PC-3 (cell line): Measurements from ENCODE around the gene FOXRED2. TPM values are rescaled to one million over a fixed set of nuclear protein-coding genes. Genes with fewer than 3 reads are reported as not detected.

Source experiments
- ATAC-seq: fragments of 200-7000 bp; cut with Tn5 transposase; 2 replicates; pipeline ENCODE4 v1.9.1; 2020; ENCODE audit warnings: mild to moderate bottlenecking, moderate library complexity
- Bru-seq: library from RNA; stranded (reverse); fragments of 400-500 nt; gene quantifications from one replicate; lab custom pipeline; 2021; lab: Mats Ljungman, UMichigan
- BruChase-seq, 2 experiments: library from RNA; stranded (reverse); fragments of 400-500 nt; gene quantifications; one replicate each; lab custom pipeline; 2021; lab: Mats Ljungman, UMichigan
- BruUV-seq: library from RNA; stranded (reverse); fragments of 400-500 nt; replicated peaks from 2 replicates; lab custom pipeline; 2021; lab: Mats Ljungman, UMichigan
- CTCF ChIA-PET: fragments of 300-600 bp; sonication (Branson Sonifier 250); formaldehyde crosslinking; loops from one replicate; lab custom pipeline; 2022; ENCODE audit warnings: antibody characterized with exemption; lab: Charles Lee
- POLR2A ChIA-PET: fragments of 300-600 bp; sonication (Branson Sonifier 250); formaldehyde crosslinking; loops from one replicate; lab custom pipeline; 2022; ENCODE audit warnings: antibody characterized with exemption; ENCODE audit not compliant: unreplicated experiment; lab: Charles Lee
- DNase-seq: peaks from one replicate; pipeline ENCODE4 v3.0.0-alpha.2; 2015
- H2AFZ ChIP-seq: fragments of 300-600 bp; sonication (generic); 2 replicates; pipeline ENCODE4 v1.6.0; 2016; ENCODE audit warnings: antibody characterized with exemption, low read length
- H3F3A ChIP-seq: fragments of 300-600 bp; sonication (generic); one replicate; pipeline ENCODE4 v1.6.0; 2017; ENCODE audit warnings: antibody characterized with exemption, low read length, control low read depth, mild to moderate bottlenecking; ENCODE audit not compliant: unreplicated experiment
- H3K27ac ChIP-seq: fragments of 300-600 bp; sonication (generic); 2 replicates; pipeline ENCODE4 v1.5.1; 2016; ENCODE audit warnings: mild to moderate bottlenecking, low read length
- H3K27me3 ChIP-seq: fragments of 300-600 bp; sonication (generic); 2 replicates; pipeline ENCODE4 v1.6.1; 2016; ENCODE audit warnings: low read length, mixed read lengths
- H3K36me3 ChIP-seq: fragments of 300-600 bp; sonication (generic); 2 replicates; pipeline ENCODE4 v1.6.1; 2016; ENCODE audit warnings: low read depth, mixed run types, low read length, mixed read lengths
- H3K4me1 ChIP-seq: fragments of 300-600 bp; sonication (generic); 2 replicates; pipeline ENCODE4 v1.5.1; 2016; ENCODE audit warnings: low read length; ENCODE audit not compliant: insufficient read depth
- H3K4me2 ChIP-seq: fragments of 300-600 bp; sonication (generic); 2 replicates; pipeline ENCODE4 v1.6.0; 2016; ENCODE audit warnings: low read length
- H3K4me3 ChIP-seq: fragments of 300-600 bp; sonication (generic); 2 replicates; pipeline ENCODE4 v1.5.1; 2016; ENCODE audit warnings: mild to moderate bottlenecking, low read length, mixed read lengths
- H3K79me2 ChIP-seq: fragments of 300-600 bp; sonication (generic); 2 replicates; pipeline ENCODE4 v1.6.1; 2017; ENCODE audit warnings: low read length, mixed read lengths
- H3K9ac ChIP-seq: fragments of 300-600 bp; sonication (generic); 2 replicates; pipeline ENCODE4 v1.6.0; 2016; ENCODE audit warnings: mild to moderate bottlenecking, low read length
- H3K9me2 ChIP-seq: fragments of 300-600 bp; sonication (generic); replicated peaks from 2 replicates; pipeline ENCODE4 v1.6.1; 2016; ENCODE audit warnings: mixed run types, low read length, mixed read lengths
- H3K9me3 ChIP-seq: fragments of 300-600 bp; sonication (generic); 2 replicates; pipeline ENCODE4 v1.6.1; 2016; ENCODE audit warnings: low read length, mixed read lengths
- H4K20me1 ChIP-seq: fragments of 300-600 bp; sonication (generic); 2 replicates; pipeline ENCODE4 v1.6.1; 2016; ENCODE audit warnings: low read length, mixed read lengths
- EZH2 ChIP-seq: fragments of 300-600 bp; sonication (generic); IDR thresholded peaks from one replicate; pipeline ENCODE4 v1.6.1; 2017; ENCODE audit warnings: antibody characterized with exemption, mild to moderate bottlenecking, low read length; ENCODE audit not compliant: unreplicated experiment
- EZH2phosphoT487 ChIP-seq: fragments of 300-600 bp; sonication (generic); IDR thresholded peaks from 2 replicates; pipeline ENCODE4 v1.6.1; 2018; ENCODE audit warnings: mild to moderate bottlenecking, antibody characterized with exemption, low read length, borderline replicate concordance
- intact Hi-C: fragments of 100-400 bp; cut with micrococcal nuclease; formaldehyde crosslinking; loops from 2 replicates; pipeline ENCODE4 v1.9.0; 2023
- long read RNA-seq: library from polyadenylated mRNA; unstranded; transcript quantifications from one replicate; pipeline ENCODE4 v2.0.0, GENCODE V29; 2021; ENCODE audit not compliant: unreplicated experiment
- total RNA-seq: library from RNA; depleted of rRNA; stranded (reverse); fragments of >200 nt; gene quantifications from 2 replicates; pipeline ENCODE4 v1.2.3, GENCODE V29; 2014; rRNA removed
- TF ChIP-seq, protein P1 (sequence below): fragments of 300-600 bp; sonication (generic); conservative IDR thresholded peaks from 2 replicates; pipeline ENCODE4 v1.5.1; 2017; ENCODE audit warnings: antibody characterized with exemption, low read depth, mild to moderate bottlenecking, low read length

FOXRED2 gene
- total RNA-seq (5.5 and 6.5 TPM in 2 replicates), Bru-seq, nascent RNA (percentile 39 among the genes with signal in this experiment), BruChase-seq, experiment 1, labeled RNA remaining after a 6-hour chase (percentile 46 among the genes with signal in this experiment), BruChase-seq, experiment 2, labeled RNA remaining after a 2-hour chase (percentile 42 among the genes with signal in this experiment)
- long read RNA-seq, full-length matches to known transcripts = 1 of 30 reads
- long read RNA-seq, partial matches to known transcripts = 4 of 30 reads
- long read RNA-seq, other reads (novel, unspliced or antisense) = 25 of 30 reads

DNA sequence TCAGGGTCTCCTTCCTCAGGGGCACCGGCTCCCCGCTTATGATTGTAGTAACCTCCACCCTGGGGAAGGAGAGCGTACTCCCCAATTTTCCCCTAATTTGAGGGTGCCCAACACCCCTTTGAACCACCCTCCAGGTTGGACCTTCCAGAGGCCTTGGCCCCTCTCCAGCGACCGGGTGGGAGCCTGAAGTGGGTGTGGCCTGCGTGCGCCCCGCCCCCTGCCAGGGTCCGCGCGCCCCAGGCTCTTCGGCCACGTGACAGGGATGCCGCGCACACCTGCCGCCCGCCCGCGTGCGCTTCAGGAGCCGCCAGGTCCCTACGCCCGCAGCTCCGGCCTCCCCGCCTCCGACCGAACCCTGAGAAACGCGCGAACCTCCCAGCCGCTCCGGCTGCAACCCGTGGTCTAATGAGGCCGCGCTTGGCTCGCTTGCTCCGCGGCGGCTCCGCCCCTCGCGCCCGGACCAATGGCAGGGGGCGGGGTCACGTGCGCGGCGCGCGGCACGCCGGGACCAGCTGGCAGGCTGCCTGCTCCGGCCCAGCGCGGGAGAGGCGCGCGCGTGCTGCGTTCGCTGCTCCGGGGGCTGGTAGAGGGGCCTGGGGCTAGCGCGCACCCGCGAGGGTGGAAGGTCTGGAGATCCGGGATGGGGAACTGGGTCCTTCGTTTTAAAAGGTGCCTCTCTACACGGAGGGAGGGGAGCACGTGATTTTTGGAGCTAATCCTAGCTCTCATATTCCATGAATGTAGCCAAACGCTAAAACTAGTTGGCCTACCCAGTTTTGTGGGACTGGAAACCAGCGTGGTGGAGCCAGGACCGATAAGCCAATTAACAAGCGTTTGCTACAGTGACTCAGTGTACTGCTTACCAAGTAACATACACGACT is at the start of gene FOXRED2:
Gene FOXRED2, minus strand, starts transcription at position 404 of the 881 bp plus-strand sequence. CDS start 618 bp downstream, outside the sequence.
- CTCF ChIA-PET = no interaction called here

DNA sequence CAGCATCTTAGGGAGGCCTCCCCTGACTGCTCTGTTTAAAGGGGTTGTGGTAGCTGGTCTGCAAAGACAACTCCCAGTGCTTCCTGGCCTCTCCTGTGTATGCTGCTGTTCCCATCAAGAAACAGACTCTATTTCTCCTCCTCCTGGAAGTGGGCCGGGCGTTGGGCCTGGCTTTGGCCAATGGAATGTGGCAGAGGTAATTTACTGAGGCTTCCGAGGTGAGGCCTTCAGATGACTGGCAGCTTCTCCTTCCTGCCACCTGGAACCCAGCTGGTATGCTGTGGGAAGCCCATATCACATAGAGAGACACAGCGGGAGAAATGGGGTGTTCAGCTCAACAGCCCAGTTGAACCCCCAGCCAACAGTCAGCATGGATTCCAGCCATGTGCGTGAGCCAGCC is 47.3 kb upstream of the FOXRED2 start:
- Histone ChIP-seq H3K4me2 (no peak overlapping the region), H3K79me2 (no peaks in the 10 kb centered on the region), H3K4me3 (no peak overlapping the region), H3F3A (no peaks in the 10 kb centered on the region), H3K9ac (no peak overlapping the region), H3K9me3 (no peaks in the 10 kb centered on the region), H3K27ac (no peak overlapping the region), H2AFZ (no peak overlapping the region), H3K27me3 (no peaks in the 10 kb centered on the region), H3K4me1 (no peaks in the 10 kb centered on the region), H3K9me2 (no peaks in the 10 kb centered on the region), H3K36me3 (no peaks in the 10 kb centered on the region), H4K20me1 (no peaks in the 10 kb centered on the region)
- intact Hi-C loops = no loop called here
- TF ChIP-seq EZH2 = no peak
- TF ChIP-seq EZH2phosphoT487 = no peak
- TF ChIP-seq, protein P1, sequence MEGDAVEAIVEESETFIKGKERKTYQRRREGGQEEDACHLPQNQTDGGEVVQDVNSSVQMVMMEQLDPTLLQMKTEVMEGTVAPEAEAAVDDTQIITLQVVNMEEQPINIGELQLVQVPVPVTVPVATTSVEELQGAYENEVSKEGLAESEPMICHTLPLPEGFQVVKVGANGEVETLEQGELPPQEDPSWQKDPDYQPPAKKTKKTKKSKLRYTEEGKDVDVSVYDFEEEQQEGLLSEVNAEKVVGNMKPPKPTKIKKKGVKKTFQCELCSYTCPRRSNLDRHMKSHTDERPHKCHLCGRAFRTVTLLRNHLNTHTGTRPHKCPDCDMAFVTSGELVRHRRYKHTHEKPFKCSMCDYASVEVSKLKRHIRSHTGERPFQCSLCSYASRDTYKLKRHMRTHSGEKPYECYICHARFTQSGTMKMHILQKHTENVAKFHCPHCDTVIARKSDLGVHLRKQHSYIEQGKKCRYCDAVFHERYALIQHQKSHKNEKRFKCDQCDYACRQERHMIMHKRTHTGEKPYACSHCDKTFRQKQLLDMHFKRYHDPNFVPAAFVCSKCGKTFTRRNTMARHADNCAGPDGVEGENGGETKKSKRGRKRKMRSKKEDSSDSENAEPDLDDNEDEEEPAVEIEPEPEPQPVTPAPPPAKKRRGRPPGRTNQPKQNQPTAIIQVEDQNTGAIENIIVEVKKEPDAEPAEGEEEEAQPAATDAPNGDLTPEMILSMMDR = no peak
- ChIA-PET POLR2A (no interaction called here), CTCF (no interaction called here)
- BruUV-seq = no TSS peak
- ATAC-seq (no peak), DNase-seq (no peak)

More for the DNA sequence above, at the start of gene FOXRED2:
- H3K4me1 ChIP-seq = peaks cover 9% of the 10 kb centered on the region; the same call in 1 of the 2 replicates
- no peaks in the 10 kb centered on the region for H3K9me3 ChIP-seq
- peak; percentile 59 for ATAC-seq
- H3K9ac ChIP-seq = no peak within 1 kb of the TSS
- intact Hi-C loops = no loop called here
- TF ChIP-seq EZH2 (no peak), EZH2phosphoT487 (no peak)
- TF ChIP-seq, protein P1 = no peak
- peak within 1 kb of the TSS; percentile 61; the same call in 1 of the 2 replicates for H2AFZ ChIP-seq
- no peaks in the 10 kb centered on the region for H3K9me2 ChIP-seq
- peak within 1 kb of the TSS; percentile 1; the same call in 1 of the 2 replicates for H3K4me2 ChIP-seq
- H4K20me1 ChIP-seq = 0 out of 2 replicates have a peak, but pooled peaks cover 5% of the 10 kb centered on the region
- no peak within 1 kb of the TSS for H3K4me3 ChIP-seq
- H3K27ac ChIP-seq = no peak within 1 kb of the TSS
- POLR2A ChIA-PET = no interaction called here
- no peaks in the 10 kb centered on the region for H3K27me3 ChIP-seq
- H3K79me2 ChIP-seq = no peaks in the 10 kb centered on the region
- DNase-seq = peak; percentile 28
- no TSS peak for BruUV-seq
- peaks cover 14% of the 10 kb centered on the region for H3K36me3 ChIP-seq
- peaks cover 3% of the 10 kb centered on the region for H3F3A ChIP-seq
